Hepatocyte (in vitro differentiated cells): ENCODE results near the gene SULT6B1. TPM values are rescaled to one million over a fixed set of nuclear protein-coding genes. Genes with fewer than 3 reads are reported as not detected.

Experiments
- DNase-seq: peaks from one replicate; pipeline ENCODE4 v3.0.0-alpha.2; 2016; ENCODE audit warnings: low spot score
- H2AFZ ChIP-seq: fragments of 200-600 bp; sonication (generic); 2 replicates; pipeline ENCODE4 v1.6.0; 2016; ENCODE audit warnings: antibody characterized with exemption, mild to moderate bottlenecking
- H3K27ac ChIP-seq: fragments of 200-600 bp; sonication (generic); 2 replicates; pipeline ENCODE4 v1.5.1; 2016; ENCODE audit warnings: mild to moderate bottlenecking
- H3K27me3 ChIP-seq: fragments of 200-600 bp; sonication (generic); 2 replicates; pipeline ENCODE4 v1.6.1; 2016
- H3K36me3 ChIP-seq: fragments of 200-600 bp; sonication (generic); replicated peaks from 2 replicates; pipeline ENCODE4 v1.5.1; 2016; ENCODE audit warnings: low read depth; ENCODE audit not compliant: insufficient read depth
- H3K4me1 ChIP-seq: fragments of 200-600 bp; sonication (generic); 2 replicates; pipeline ENCODE4 v1.5.1; 2016; ENCODE audit warnings: mild to moderate bottlenecking, moderate library complexity; ENCODE audit not compliant: insufficient read depth
- H3K4me2 ChIP-seq: fragments of 200-600 bp; sonication (generic); 2 replicates; pipeline ENCODE4 v1.6.0; 2016
- H3K4me3 ChIP-seq: fragments of 200-600 bp; sonication (generic); 2 replicates; pipeline ENCODE4 v1.5.1; 2016; ENCODE audit warnings: mild to moderate bottlenecking
- H3K79me2 ChIP-seq: fragments of 200-600 bp; sonication (generic); 2 replicates; pipeline ENCODE4 v1.6.0; 2017; ENCODE audit warnings: mild to moderate bottlenecking
- H3K9me2 ChIP-seq: fragments of 200-600 bp; sonication (generic); replicated peaks from 2 replicates; pipeline ENCODE4 v1.6.0; 2017; ENCODE audit warnings: mild to moderate bottlenecking; ENCODE audit not compliant: insufficient read depth
- H3K9me3 ChIP-seq: fragments of 200-600 bp; sonication (generic); 2 replicates; pipeline ENCODE4 v1.5.1; 2016; ENCODE audit warnings: low read depth, mild to moderate bottlenecking
- H4K20me1 ChIP-seq: fragments of 200-600 bp; sonication (generic); 2 replicates; pipeline ENCODE4 v1.6.0; 2016; ENCODE audit warnings: mild to moderate bottlenecking; ENCODE audit not compliant: insufficient read depth, poor library complexity, severe bottlenecking
- CTCF ChIP-seq: fragments of 200-600 bp; sonication (generic); IDR thresholded peaks from 2 replicates; pipeline ENCODE4 v1.5.1; 2016; ENCODE audit warnings: antibody characterized with exemption, mild to moderate bottlenecking; ENCODE audit not compliant: poor library complexity
- EZH2 ChIP-seq: fragments of 200-600 bp; sonication (generic); IDR thresholded peaks from 2 replicates; pipeline ENCODE4 v1.6.1; 2016; ENCODE audit warnings: antibody characterized with exemption, mild to moderate bottlenecking, borderline replicate concordance
- EZH2phosphoT487 ChIP-seq: fragments of 200-600 bp; sonication (generic); IDR thresholded peaks from one replicate; pipeline ENCODE4 v1.6.1; 2018; ENCODE audit warnings: antibody characterized with exemption, mild to moderate bottlenecking, low read depth, moderate library complexity; ENCODE audit not compliant: unreplicated experiment, severe bottlenecking
- WGBS: methylation state at CpG from one replicate; pipeline ENCODE4 v1.1.6; 2016; ENCODE audit warnings: low lambda C conversion rate; ENCODE audit errors: missing lambda C conversion rate; 5-methylcytosine and 5-hydroxymethylcytosine counted together
- polyA plus RNA-seq: library from polyadenylated mRNA; unstranded; fragments of >200 nt; fragmentation: Nextera tagmentation; extraction: Ambion mirVana; gene quantifications from 2 replicates; pipeline ENCODE4 v1.2.1, GENCODE V29; 2016
- total RNA-seq: library from RNA; depleted of rRNA; stranded (reverse); fragments of >200 nt; gene quantifications from 2 replicates; pipeline ENCODE4 v1.2.3, GENCODE V29; 2014

Gene SULT6B1
- total and polyA plus RNA-seq, 2 experiments from 2014 or later, result not detected

GRCh38 chr2:37154785-37155184, 33.7 kb downstream of the SULT6B1 start:
- Histone ChIP-seq H3K4me2 (no peak overlapping the region), H2AFZ (no peak overlapping the region), H3K9me2 (no peaks in the 10 kb centered on the region), H4K20me1 (peaks cover 4% of the 10 kb centered on the region), H3K27me3 (no peaks in the 10 kb centered on the region), H3K4me1 (no peaks in the 10 kb centered on the region), H3K36me3 (no peaks in the 10 kb centered on the region), H3K27ac (no peak overlapping the region), H3K9me3 (no peaks in the 10 kb centered on the region), H3K4me3 (no peak overlapping the region), H3K79me2 (peaks cover 60% of the 10 kb centered on the region)
- TF ChIP-seq EZH2phosphoT487 (no peak), EZH2 (no peak), CTCF (no peak)
- no peak for DNase-seq
- 96% methylated on average over 4 of the region's 4 CpGs for WGBS

DNA sequence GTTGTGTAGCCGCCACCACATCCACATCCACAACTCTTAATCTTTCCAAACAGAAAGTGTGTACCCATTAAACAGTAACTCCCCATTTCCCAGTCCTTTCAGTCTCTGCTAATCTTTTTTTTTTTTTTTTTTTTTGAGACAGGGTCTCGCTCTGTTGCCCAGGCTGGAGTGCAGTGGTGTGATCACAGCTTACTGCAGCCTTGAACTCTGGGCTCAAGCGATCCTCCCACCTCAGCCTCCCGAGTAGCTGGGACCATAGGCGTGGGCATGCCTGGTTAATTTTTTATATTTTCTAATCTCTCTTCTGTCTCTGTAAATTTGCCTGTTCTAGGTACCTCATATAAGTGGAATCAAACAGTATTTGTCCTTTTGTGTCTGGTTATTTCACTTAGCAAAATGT, 35.2 kb downstream of the SULT6B1 start:
- no peak overlapping the region for H3K4me2 ChIP-seq
- H3K36me3 ChIP-seq, result no peaks in the 10 kb centered on the region
- WGBS, result 77% methylated on average over 5 of the region's 5 CpGs
- H4K20me1 ChIP-seq, result peaks cover 12% of the 10 kb centered on the region
- no peaks in the 10 kb centered on the region for H3K9me3 ChIP-seq
- no peaks in the 10 kb centered on the region for H3K9me2 ChIP-seq
- H3K4me3 ChIP-seq, result no peak overlapping the region
- no peak for DNase-seq
- no peak overlapping the region for H3K27ac ChIP-seq
- peaks cover 69% of the 10 kb centered on the region for H3K79me2 ChIP-seq
- H2AFZ ChIP-seq, result no peak overlapping the region
- TF ChIP-seq CTCF (no peak), EZH2 (no peak), EZH2phosphoT487 (no peak)
- no peaks in the 10 kb centered on the region for H3K27me3 ChIP-seq
- no peaks in the 10 kb centered on the region for H3K4me1 ChIP-seq

DNA sequence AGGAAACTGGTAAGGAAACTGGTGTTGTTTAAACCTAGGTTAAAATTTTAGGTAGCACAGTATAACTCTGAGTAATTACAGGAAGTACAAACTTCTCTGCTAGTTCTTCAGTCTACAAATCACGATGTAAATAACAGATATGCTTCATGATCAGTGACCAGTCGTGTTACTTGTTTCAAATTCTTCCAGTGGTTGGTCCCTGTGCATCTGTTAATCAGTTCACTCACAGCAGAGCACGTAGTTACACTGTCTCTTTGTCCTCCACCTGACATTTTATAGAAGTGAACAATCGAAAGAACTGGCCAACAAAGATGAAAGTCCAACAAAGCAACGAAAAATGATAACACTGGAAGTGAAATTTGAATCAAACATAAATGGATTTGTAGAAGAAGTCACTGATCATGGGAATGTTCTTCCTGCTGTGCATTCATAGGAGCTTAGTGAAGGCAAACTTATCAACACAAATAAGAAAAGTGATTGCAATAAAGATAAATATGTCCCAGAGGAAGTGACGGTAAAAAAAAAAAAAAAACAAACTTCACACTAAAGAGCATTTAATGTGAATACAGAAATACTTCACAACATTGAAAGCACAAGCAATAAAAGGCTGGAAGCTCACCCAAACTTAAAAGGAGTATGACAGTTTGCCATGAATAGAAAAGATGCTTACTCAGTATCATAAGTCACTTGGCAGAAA, 38.7 kb downstream of the SULT6B1 start:
- peaks cover 65% of the 10 kb centered on the region for H3K79me2 ChIP-seq

More for the DNA sequence above, 38.7 kb downstream of the SULT6B1 start:
- H3K9me2 ChIP-seq, result no peaks in the 10 kb centered on the region
- H3K4me1 ChIP-seq, result no peaks in the 10 kb centered on the region
- H3K4me2 ChIP-seq, result peak overlapping the region; percentile 51
- peaks cover 9% of the 10 kb centered on the region for H4K20me1 ChIP-seq
- peak overlapping the region; percentile 61 for H3K27ac ChIP-seq
- no peaks in the 10 kb centered on the region for H3K9me3 ChIP-seq
- WGBS, result 64% methylated on average over 6 of the region's 6 CpGs
- H3K27me3 ChIP-seq, result no peaks in the 10 kb centered on the region
- DNase-seq, result peak; percentile 13
- H2AFZ ChIP-seq, result no peak overlapping the region
- no peak overlapping the region for H3K4me3 ChIP-seq
- no peak for TF ChIP-seq EZH2
- TF ChIP-seq EZH2phosphoT487, result no peak
- TF ChIP-seq CTCF, result no peak
- no peaks in the 10 kb centered on the region for H3K36me3 ChIP-seq
